Measurements from ENCODE around the gene AP2B1. TPM values are rescaled to one million over a fixed set of nuclear protein-coding genes. Genes with fewer than 3 reads are reported as not detected.

AP2B1 gene
- total and polyA plus RNA-seq, 2 experiments from 2014 or later, result 54.7 to 90.9 TPM

DNA sequence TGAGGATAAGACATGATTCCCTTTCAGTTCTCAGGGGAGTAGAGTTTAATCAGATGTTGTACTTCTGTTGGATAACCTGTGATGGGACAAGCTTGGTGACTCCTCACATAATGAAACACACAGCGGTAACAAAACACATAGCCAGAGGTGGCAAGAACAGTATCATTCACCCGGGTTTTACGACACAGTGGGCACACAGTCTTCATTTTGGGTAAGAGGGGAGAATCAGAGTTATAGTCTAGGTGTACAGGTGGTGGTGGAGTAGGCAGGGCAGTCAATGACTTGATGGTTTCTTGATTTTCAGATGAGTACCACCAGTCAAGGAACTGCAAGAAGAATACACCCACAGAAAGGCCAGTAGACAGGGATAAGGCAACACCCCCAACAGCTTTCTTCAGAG lies 11.4 kb upstream of the AP2B1 start:
- TF ChIP-seq, protein P1, sequence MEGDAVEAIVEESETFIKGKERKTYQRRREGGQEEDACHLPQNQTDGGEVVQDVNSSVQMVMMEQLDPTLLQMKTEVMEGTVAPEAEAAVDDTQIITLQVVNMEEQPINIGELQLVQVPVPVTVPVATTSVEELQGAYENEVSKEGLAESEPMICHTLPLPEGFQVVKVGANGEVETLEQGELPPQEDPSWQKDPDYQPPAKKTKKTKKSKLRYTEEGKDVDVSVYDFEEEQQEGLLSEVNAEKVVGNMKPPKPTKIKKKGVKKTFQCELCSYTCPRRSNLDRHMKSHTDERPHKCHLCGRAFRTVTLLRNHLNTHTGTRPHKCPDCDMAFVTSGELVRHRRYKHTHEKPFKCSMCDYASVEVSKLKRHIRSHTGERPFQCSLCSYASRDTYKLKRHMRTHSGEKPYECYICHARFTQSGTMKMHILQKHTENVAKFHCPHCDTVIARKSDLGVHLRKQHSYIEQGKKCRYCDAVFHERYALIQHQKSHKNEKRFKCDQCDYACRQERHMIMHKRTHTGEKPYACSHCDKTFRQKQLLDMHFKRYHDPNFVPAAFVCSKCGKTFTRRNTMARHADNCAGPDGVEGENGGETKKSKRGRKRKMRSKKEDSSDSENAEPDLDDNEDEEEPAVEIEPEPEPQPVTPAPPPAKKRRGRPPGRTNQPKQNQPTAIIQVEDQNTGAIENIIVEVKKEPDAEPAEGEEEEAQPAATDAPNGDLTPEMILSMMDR (IDR thresholded peaks at IDR 0.05; ENCODE audit: low read depth, low read length), result no peak
- H3K36me3 ChIP-seq, result peaks cover 18% of the 10 kb centered on the region
- H3K27ac ChIP-seq, result no peak overlapping the region
- no peak for DNase-seq (ENCODE audit: low read depth in 1 of 2, low spot score in 1 of 2)
- H3K9me3 ChIP-seq (ENCODE audit: low read depth), result no peaks in the 10 kb centered on the region
- H3K4me3 ChIP-seq, result no peak overlapping the region
- peaks cover 10% of the 10 kb centered on the region for H3K4me1 ChIP-seq (ENCODE audit: low read depth)
- no peaks in the 10 kb centered on the region for H3K27me3 ChIP-seq

DNA sequence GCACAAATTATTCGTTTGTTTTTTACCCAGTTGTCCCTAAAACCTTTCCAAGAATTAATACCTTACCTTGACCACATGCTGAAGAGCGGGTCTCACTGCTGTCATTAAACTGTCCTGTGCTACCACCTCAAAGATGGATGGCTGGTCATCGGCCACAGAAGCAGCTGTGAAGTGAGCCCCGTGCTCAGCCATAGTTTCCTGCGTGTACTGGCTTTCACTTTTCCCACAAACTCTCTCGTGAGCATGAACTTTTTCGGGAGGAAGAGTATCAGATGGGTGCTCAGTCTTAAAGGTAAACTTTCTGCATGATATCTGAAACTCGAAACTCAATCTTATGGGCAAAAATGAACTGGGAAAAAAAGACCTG lies 9.3 kb upstream of the AP2B1 start:
- Histone ChIP-seq H3K9me3 (ENCODE audit: low read depth) (no peaks in the 10 kb centered on the region), H3K4me3 (peak overlapping the region; percentile 44), H3K27me3 (peaks cover 4% of the 10 kb centered on the region), H3K27ac (peak overlapping the region; percentile 89), H3K4me1 (ENCODE audit: low read depth) (peaks cover 10% of the 10 kb centered on the region), H3K36me3 (peaks cover 18% of the 10 kb centered on the region)
- TF ChIP-seq, protein P1 (IDR thresholded peaks at IDR 0.05; ENCODE audit: low read depth, low read length), result no peak
- DNase-seq (ENCODE audit: low read depth in 1 of 2, low spot score in 1 of 2), result peak in 1 of 2 donors; percentile 16

DNA sequence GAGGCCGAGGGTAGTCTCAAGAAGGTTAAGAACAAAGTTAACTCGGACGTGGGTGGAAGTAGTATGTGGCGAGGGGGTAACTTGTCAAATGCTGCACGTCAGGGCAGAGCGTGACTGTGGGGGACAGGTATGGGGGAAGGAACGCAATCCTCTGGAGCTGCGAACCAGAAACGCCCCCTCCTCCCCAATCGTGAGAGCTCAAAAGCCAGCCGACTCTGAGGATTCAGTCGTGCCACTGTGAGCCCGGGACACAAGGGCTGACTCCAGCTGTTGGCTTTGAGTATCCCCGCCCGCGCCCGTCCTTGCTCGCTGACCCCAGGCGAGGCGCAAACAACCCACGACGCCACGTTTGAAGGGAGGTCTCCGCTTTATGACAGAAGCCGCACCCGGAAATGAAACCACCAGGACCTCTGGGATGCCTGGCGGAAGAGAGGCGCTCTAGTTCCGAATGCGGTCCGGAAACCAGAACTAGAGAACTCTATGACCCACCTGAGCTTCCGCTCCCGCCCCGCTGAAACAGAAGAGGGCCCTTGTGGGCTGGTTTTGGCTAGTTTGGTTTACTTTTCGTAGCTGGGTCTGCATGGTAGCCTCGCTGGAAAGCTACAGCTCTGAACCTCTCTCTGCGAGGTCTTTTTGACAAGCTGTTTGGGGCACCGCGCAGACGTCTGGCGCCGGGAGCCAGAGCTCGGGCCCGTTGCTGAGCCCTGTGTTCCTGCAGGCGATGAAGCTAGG lies 8.8 kb upstream of the AP2B1 start, which contains the start of gene PEX12:
Gene PEX12, minus strand, starts transcription at position 375 of the 732 bp plus-strand sequence. CDS start 550 bp downstream, outside the sequence.
- H3K27me3 ChIP-seq, result peaks cover 7% of the 10 kb centered on the region
- H3K4me1 ChIP-seq (ENCODE audit: low read depth), result peaks cover 10% of the 10 kb centered on the region
- no peaks in the 10 kb centered on the region for H3K9me3 ChIP-seq (ENCODE audit: low read depth)
- TF ChIP-seq, protein P1 (IDR thresholded peaks at IDR 0.05; ENCODE audit: low read depth, low read length), result no peak
- H3K36me3 ChIP-seq, result peaks cover 18% of the 10 kb centered on the region
- DNase-seq (ENCODE audit: low read depth in 1 of 2, low spot score in 1 of 2), result peak; percentile 89 to 93
- H3K27ac ChIP-seq, result peak within 1 kb of the TSS; percentile 89
- H3K4me3 ChIP-seq, result peak within 1 kb of the TSS; percentile 44

DNA sequence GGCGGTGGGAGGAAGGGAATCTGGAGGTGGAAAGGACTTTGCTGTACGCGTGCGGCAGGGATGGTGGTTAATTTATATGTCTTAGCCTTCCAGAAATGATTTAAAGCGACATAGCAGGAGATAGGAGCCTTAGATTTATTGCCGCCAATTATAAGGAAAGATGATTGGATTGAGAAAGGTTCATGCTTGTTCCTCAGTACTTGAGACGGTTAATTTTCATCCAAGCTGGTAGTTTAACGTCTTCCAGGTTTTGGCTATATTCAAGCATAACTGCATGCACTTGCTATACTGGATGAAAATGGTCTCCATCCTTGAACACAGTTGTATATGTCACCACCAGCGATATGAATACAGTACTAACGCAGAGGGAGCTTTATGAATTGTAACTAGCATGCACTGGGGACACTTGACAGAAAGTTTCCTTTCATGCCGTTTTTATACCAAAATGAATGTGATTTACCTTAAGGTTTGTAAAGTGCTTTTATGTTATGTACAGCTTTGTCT lies 8.1 kb upstream of the AP2B1 start:
- Histone ChIP-seq H3K27ac (peak overlapping the region; percentile 89), H3K4me3 (peak overlapping the region; percentile 44), H3K4me1 (ENCODE audit: low read depth) (peaks cover 10% of the 10 kb centered on the region), H3K9me3 (ENCODE audit: low read depth) (no peaks in the 10 kb centered on the region), H3K36me3 (peaks cover 14% of the 10 kb centered on the region), H3K27me3 (peaks cover 13% of the 10 kb centered on the region)
- TF ChIP-seq, protein P1 (IDR thresholded peaks at IDR 0.05; ENCODE audit: low read depth, low read length), result no peak
- no peak for DNase-seq (ENCODE audit: low read depth in 1 of 2, low spot score in 1 of 2)

DNA sequence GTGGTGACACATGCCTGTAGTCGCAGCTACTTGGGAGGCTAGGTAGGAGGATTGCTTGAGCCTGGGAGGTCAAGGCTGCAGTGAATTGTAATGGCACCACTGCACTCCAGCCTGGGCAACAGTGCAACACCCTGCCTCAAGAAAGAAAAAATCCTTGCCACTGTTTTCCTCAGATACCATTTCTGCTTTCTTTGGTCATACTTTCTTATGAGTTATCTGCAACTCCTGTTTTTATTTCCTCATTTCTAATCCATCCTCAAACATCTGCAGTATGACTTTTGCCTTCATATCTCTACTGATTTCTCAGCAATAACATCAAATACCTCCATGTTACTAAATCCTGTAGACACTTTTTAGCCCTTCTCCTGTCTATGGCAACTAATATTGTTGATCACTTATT lies 3.1 kb upstream of the AP2B1 start:
- H3K4me3 ChIP-seq, result no peak overlapping the region
- no peaks in the 10 kb centered on the region for H3K9me3 ChIP-seq (ENCODE audit: low read depth)
- peaks cover 27% of the 10 kb centered on the region for H3K27me3 ChIP-seq
- DNase-seq (ENCODE audit: low read depth in 1 of 2, low spot score in 1 of 2), result no peak
- no peaks in the 10 kb centered on the region for H3K36me3 ChIP-seq
- TF ChIP-seq, protein P1 (IDR thresholded peaks at IDR 0.05; ENCODE audit: low read depth, low read length), result no peak
- H3K27ac ChIP-seq, result no peak overlapping the region
- peaks cover 13% of the 10 kb centered on the region for H3K4me1 ChIP-seq (ENCODE audit: low read depth)
